WTC11 (cell line): ENCODE data around the gene VCPKMT. TPM values are rescaled to one million over a fixed set of nuclear protein-coding genes. Genes with fewer than 3 reads are reported as not detected.

ENCODE experiments used
- ATAC-seq: fragments of 200-7000 bp; cut with Tn5 transposase; 2 replicates; pipeline ENCODE4 v1.10.0; 2021; ENCODE audit warnings: mild to moderate bottlenecking, moderate library complexity
- CTCF ChIA-PET: fragments of 300-600 bp; sonication (Branson Sonifier 250); formaldehyde crosslinking; loops from one replicate; lab custom pipeline; 2021; ENCODE audit warnings: antibody characterized with exemption; lab: Charles Lee
- POLR2A ChIA-PET: fragments of 350-600 bp; sonication (Branson Sonifier 250); formaldehyde crosslinking; loops from one replicate; lab custom pipeline; 2021; ENCODE audit warnings: antibody characterized with exemption; lab: Charles Lee
- DNase-seq: peaks from one replicate; pipeline ENCODE4 v3.0.0; 2021; ENCODE audit warnings: low spot score
- H3K27ac Mint-ChIP-seq: 2 replicates; pipeline ENCODE4 v1.8.0; 2021; ENCODE audit warnings: mixed read lengths
- H3K27me3 Mint-ChIP-seq: 2 replicates; pipeline ENCODE4 v1.8.0; 2021; ENCODE audit warnings: low read depth, mild to moderate bottlenecking, moderate library complexity, mixed read lengths
- H3K36me3 Mint-ChIP-seq: 2 replicates; pipeline ENCODE4 v1.8.0; 2021; ENCODE audit warnings: mixed read lengths
- H3K4me1 Mint-ChIP-seq: 2 replicates; pipeline ENCODE4 v1.8.0; 2022; ENCODE audit warnings: mixed read lengths
- H3K4me3 Mint-ChIP-seq: 2 replicates; pipeline ENCODE4 v1.8.0; 2021; ENCODE audit warnings: mild to moderate bottlenecking, moderate library complexity, mixed read lengths
- H3K9me3 Mint-ChIP-seq: 2 replicates; pipeline ENCODE4 v1.8.0; 2021; ENCODE audit warnings: mixed read lengths
- CBFB ChIP-seq: sonication (generic); formaldehyde crosslinking; IDR thresholded peaks from 2 replicates; pipeline ENCODE4 v1.8.1; 2022; ENCODE audit warnings: mild to moderate bottlenecking, low read depth, missing genetic modification reagents
- CREB1 ChIP-seq: sonication (generic); formaldehyde crosslinking; IDR thresholded peaks from 2 replicates; pipeline ENCODE4 v1.8.0; 2023; ENCODE audit warnings: mild to moderate bottlenecking, missing genetic modification reagents
- EMX1 ChIP-seq: fragments of 250-450 bp; sonication (Bioruptor Pico); IDR thresholded peaks from 2 replicates; pipeline ENCODE4 v1.8.0; 2021; ENCODE audit warnings: mild to moderate bottlenecking
- ESRRA ChIP-seq: sonication (generic); formaldehyde crosslinking; IDR thresholded peaks from 2 replicates; pipeline ENCODE4 v1.8.1; 2022; ENCODE audit warnings: mild to moderate bottlenecking, missing genetic modification reagents, borderline replicate concordance
- GABPB1 ChIP-seq: sonication (generic); formaldehyde crosslinking; IDR thresholded peaks from 2 replicates; pipeline ENCODE4 v1.8.1; 2023; ENCODE audit warnings: mild to moderate bottlenecking, missing genetic modification reagents
- IRF2 ChIP-seq: sonication (generic); formaldehyde crosslinking; IDR thresholded peaks from 2 replicates; pipeline ENCODE4 v1.8.0; 2022; ENCODE audit warnings: low read depth, missing genetic modification reagents, borderline replicate concordance
- MYBL2 ChIP-seq: sonication (generic); formaldehyde crosslinking; IDR thresholded peaks from 2 replicates; pipeline ENCODE4 v1.8.1; 2023; ENCODE audit warnings: mild to moderate bottlenecking, moderate library complexity, missing genetic modification reagents
- NR1H2 ChIP-seq: sonication (generic); formaldehyde crosslinking; IDR thresholded peaks from 2 replicates; pipeline ENCODE4 v1.9.0; 2021; ENCODE audit warnings: mild to moderate bottlenecking, moderate library complexity, missing genetic modification reagents
- SMAD4 ChIP-seq: sonication (generic); formaldehyde crosslinking; IDR thresholded peaks from 2 replicates; pipeline ENCODE4 v1.8.0; 2022; ENCODE audit warnings: mild to moderate bottlenecking, missing genetic modification reagents
- SOX15 ChIP-seq: fragments of 250-450 bp; sonication (Bioruptor Pico); IDR thresholded peaks from 2 replicates; pipeline ENCODE4 v1.9.0; 2021; ENCODE audit warnings: mild to moderate bottlenecking
- ZNF138 ChIP-seq: sonication (generic); formaldehyde crosslinking; conservative IDR thresholded peaks from 2 replicates; pipeline ENCODE4 v1.8.1; 2022; ENCODE audit warnings: mild to moderate bottlenecking, moderate library complexity, missing genetic modification reagents
- ZNF317 ChIP-seq: sonication (generic); formaldehyde crosslinking; IDR thresholded peaks from 2 replicates; pipeline ENCODE4 v1.8.1; 2023; ENCODE audit warnings: low read depth, mild to moderate bottlenecking, moderate library complexity, missing genetic modification reagents, borderline replicate concordance
- ZNF396 ChIP-seq: fragments of 250-450 bp; sonication (Bioruptor Pico); IDR thresholded peaks from 2 replicates; pipeline ENCODE4 v1.8.0; 2021; ENCODE audit warnings: mild to moderate bottlenecking, moderate library complexity, borderline replicate concordance
- total RNA-seq: library from RNA; stranded (reverse); gene quantifications from 3 replicates; pipeline ENCODE4 v1.2.3, GENCODE V29; 2021
- TF ChIP-seq, protein P1 (sequence below): sonication (generic); formaldehyde crosslinking; IDR thresholded peaks from 2 replicates; pipeline ENCODE4 v1.8.1; 2023; ENCODE audit warnings: mild to moderate bottlenecking, moderate library complexity, missing genetic modification reagents
- TF ChIP-seq, protein P2 (sequence below): sonication (generic); formaldehyde crosslinking; IDR thresholded peaks from 2 replicates; pipeline ENCODE4 v1.8.0; 2022; ENCODE audit warnings: mild to moderate bottlenecking, missing genetic modification reagents
- TF ChIP-seq, protein P3 (sequence below): sonication (generic); formaldehyde crosslinking; IDR thresholded peaks from 2 replicates; pipeline ENCODE4 v1.8.0; 2022; ENCODE audit warnings: mild to moderate bottlenecking, missing genetic modification reagents
- TF ChIP-seq, protein P4 (sequence below): sonication (generic); formaldehyde crosslinking; conservative IDR thresholded peaks from 2 replicates; pipeline ENCODE4 v1.8.1; 2023; ENCODE audit warnings: mild to moderate bottlenecking, low read depth, missing genetic modification reagents, moderate library complexity
- TF ChIP-seq, protein P5 (sequence below): sonication (generic); formaldehyde crosslinking; IDR thresholded peaks from 2 replicates; pipeline ENCODE4 v1.8.0; 2022; ENCODE audit warnings: mild to moderate bottlenecking, missing genetic modification reagents
- TF ChIP-seq, protein P6 (sequence below): sonication (generic); formaldehyde crosslinking; IDR thresholded peaks from 2 replicates; pipeline ENCODE4 v1.8.0; 2023; ENCODE audit warnings: missing genetic modification reagents
- TF ChIP-seq, protein P7 (sequence below): fragments of 250-450 bp; sonication (Bioruptor Pico); IDR thresholded peaks from 2 replicates; pipeline ENCODE4 v2.1.2; 2022; ENCODE audit warnings: mild to moderate bottlenecking, moderate library complexity
- TF ChIP-seq, protein P8 (sequence below): sonication (generic); formaldehyde crosslinking; IDR thresholded peaks from 2 replicates; pipeline ENCODE4 v1.8.1; 2023; ENCODE audit warnings: mild to moderate bottlenecking, missing genetic modification reagents, moderate library complexity

The VCPKMT gene
- total RNA-seq, 1 experiment from 2014 or later, result 11.5 TPM

DNA sequence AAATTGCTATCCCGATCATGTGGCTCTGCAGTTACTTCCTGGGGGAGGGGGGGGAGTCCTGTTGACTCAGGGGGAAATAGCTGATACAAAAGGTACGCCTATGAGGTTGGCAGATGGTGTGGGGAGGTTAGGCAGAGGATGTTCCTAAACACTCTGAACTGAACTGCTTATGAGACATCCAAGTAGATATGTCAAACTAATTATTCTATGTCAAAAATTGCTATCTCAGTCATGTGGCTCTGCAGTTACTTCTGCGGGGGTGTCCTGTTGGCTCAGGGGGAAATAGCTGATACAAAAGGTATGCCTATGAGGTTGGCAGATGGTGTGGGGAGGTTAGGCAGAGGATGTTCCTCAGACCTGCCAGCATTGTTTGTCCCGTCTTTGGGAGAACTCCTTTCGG, 5.1 kb upstream of the VCPKMT start (continued):
- TF ChIP-seq, protein P1, sequence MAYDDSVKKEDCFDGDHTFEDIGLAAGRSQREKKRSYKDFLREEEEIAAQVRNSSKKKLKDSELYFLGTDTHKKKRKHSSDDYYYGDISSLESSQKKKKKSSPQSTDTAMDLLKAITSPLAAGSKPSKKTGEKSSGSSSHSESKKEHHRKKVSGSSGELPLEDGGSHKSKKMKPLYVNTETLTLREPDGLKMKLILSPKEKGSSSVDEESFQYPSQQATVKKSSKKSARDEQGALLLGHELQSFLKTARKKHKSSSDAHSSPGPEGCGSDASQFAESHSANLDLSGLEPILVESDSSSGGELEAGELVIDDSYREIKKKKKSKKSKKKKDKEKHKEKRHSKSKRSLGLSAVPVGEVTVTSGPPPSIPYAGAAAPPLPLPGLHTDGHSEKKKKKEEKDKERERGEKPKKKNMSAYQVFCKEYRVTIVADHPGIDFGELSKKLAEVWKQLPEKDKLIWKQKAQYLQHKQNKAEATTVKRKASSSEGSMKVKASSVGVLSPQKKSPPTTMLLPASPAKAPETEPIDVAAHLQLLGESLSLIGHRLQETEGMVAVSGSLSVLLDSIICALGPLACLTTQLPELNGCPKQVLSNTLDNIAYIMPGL (CRISPR knock-in tag), result no peak
- TF ChIP-seq, protein P2, sequence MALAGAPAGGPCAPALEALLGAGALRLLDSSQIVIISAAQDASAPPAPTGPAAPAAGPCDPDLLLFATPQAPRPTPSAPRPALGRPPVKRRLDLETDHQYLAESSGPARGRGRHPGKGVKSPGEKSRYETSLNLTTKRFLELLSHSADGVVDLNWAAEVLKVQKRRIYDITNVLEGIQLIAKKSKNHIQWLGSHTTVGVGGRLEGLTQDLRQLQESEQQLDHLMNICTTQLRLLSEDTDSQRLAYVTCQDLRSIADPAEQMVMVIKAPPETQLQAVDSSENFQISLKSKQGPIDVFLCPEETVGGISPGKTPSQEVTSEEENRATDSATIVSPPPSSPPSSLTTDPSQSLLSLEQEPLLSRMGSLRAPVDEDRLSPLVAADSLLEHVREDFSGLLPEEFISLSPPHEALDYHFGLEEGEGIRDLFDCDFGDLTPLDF (CRISPR knock-in tag), result no peak
- TF ChIP-seq, protein P3, sequence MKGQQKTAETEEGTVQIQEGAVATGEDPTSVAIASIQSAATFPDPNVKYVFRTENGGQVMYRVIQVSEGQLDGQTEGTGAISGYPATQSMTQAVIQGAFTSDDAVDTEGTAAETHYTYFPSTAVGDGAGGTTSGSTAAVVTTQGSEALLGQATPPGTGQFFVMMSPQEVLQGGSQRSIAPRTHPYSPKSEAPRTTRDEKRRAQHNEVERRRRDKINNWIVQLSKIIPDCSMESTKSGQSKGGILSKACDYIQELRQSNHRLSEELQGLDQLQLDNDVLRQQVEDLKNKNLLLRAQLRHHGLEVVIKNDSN (CRISPR knock-in tag), result no peak
- TF ChIP-seq, protein P4, sequence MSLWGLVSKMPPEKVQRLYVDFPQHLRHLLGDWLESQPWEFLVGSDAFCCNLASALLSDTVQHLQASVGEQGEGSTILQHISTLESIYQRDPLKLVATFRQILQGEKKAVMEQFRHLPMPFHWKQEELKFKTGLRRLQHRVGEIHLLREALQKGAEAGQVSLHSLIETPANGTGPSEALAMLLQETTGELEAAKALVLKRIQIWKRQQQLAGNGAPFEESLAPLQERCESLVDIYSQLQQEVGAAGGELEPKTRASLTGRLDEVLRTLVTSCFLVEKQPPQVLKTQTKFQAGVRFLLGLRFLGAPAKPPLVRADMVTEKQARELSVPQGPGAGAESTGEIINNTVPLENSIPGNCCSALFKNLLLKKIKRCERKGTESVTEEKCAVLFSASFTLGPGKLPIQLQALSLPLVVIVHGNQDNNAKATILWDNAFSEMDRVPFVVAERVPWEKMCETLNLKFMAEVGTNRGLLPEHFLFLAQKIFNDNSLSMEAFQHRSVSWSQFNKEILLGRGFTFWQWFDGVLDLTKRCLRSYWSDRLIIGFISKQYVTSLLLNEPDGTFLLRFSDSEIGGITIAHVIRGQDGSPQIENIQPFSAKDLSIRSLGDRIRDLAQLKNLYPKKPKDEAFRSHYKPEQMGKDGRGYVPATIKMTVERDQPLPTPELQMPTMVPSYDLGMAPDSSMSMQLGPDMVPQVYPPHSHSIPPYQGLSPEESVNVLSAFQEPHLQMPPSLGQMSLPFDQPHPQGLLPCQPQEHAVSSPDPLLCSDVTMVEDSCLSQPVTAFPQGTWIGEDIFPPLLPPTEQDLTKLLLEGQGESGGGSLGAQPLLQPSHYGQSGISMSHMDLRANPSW (CRISPR knock-in tag), result no peak
- no peak for TF ChIP-seq ZNF138 (CRISPR knock-in tag)

DNA sequence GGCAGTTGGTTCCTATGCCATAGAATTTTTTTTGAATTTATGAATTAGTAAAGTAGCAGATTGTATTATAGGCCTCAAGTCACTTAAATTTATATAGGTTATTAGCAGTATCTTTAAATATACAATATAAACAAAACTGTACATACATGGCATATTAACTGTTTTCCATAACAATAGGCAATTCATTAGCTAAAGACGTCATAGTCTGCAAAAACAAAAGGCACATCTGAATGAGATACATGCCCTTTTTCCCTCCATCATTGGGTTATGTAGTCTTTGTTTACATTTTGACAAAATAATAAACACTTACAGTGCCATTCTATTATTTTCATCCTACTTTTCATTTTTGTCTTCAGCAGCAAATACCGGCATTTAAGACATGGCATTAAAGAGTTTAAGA, 1.1 kb upstream of the VCPKMT start:
- ChIA-PET CTCF (interaction anchor here (0.6 kb wide), 1 partner anchor 43 kb away, joined by 3 read pairs; no protein-coding TSS in a partner anchor), POLR2A (interaction anchor here (2.2 kb wide), 1 partner anchor 255 kb away, joined by 12 read pairs; no protein-coding TSS in a partner anchor)
- Mint-ChIP-seq H3K27ac (no peak overlapping the region), H3K27me3 (no peaks in the 10 kb centered on the region), H3K9me3 (no peaks in the 10 kb centered on the region), H3K4me3 (no peak overlapping the region), H3K4me1 (peaks cover 21% of the 10 kb centered on the region)
- ATAC-seq, result no peak
- no peak for DNase-seq
- no peak for TF ChIP-seq SMAD4 (CRISPR knock-in tag)
- TF ChIP-seq, protein P5, sequence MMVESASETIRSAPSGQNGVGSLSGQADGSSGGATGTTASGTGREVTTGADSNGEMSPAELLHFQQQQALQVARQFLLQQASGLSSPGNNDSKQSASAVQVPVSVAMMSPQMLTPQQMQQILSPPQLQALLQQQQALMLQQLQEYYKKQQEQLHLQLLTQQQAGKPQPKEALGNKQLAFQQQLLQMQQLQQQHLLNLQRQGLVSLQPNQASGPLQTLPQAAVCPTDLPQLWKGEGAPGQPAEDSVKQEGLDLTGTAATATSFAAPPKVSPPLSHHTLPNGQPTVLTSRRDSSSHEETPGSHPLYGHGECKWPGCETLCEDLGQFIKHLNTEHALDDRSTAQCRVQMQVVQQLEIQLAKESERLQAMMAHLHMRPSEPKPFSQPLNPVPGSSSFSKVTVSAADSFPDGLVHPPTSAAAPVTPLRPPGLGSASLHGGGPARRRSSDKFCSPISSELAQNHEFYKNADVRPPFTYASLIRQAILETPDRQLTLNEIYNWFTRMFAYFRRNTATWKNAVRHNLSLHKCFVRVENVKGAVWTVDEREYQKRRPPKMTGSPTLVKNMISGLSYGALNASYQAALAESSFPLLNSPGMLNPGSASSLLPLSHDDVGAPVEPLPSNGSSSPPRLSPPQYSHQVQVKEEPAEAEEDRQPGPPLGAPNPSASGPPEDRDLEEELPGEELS (CRISPR knock-in tag), result no peak
- no peak for TF ChIP-seq ZNF396 (CRISPR knock-in tag)
- TF ChIP-seq ZNF317 (CRISPR knock-in tag), result no peak
- no peak for TF ChIP-seq IRF2 (CRISPR knock-in tag)
- TF ChIP-seq, protein P6, sequence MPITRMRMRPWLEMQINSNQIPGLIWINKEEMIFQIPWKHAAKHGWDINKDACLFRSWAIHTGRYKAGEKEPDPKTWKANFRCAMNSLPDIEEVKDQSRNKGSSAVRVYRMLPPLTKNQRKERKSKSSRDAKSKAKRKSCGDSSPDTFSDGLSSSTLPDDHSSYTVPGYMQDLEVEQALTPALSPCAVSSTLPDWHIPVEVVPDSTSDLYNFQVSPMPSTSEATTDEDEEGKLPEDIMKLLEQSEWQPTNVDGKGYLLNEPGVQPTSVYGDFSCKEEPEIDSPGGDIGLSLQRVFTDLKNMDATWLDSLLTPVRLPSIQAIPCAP, result no peak
- TF ChIP-seq, protein P7, sequence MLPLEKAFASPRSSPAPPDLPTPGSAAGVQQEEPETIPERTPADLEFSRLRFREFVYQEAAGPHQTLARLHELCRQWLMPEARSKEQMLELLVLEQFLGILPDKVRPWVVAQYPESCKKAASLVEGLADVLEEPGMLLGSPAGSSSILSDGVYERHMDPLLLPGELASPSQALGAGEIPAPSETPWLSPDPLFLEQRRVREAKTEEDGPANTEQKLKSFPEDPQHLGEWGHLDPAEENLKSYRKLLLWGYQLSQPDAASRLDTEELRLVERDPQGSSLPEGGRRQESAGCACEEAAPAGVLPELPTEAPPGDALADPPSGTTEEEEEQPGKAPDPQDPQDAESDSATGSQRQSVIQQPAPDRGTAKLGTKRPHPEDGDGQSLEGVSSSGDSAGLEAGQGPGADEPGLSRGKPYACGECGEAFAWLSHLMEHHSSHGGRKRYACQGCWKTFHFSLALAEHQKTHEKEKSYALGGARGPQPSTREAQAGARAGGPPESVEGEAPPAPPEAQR (CRISPR knock-in tag), result no peak
- no peak for TF ChIP-seq GABPB1 (CRISPR knock-in tag)
- no peak for TF ChIP-seq MYBL2 (CRISPR knock-in tag)
- no peak for TF ChIP-seq EMX1 (CRISPR knock-in tag)
- TF ChIP-seq NR1H2 (CRISPR knock-in tag), result no peak
- no peak for TF ChIP-seq ESRRA (CRISPR knock-in tag)
- no peak for TF ChIP-seq CREB1 (CRISPR knock-in tag)
- no peak for TF ChIP-seq SOX15 (CRISPR knock-in tag)
- TF ChIP-seq, protein P8, sequence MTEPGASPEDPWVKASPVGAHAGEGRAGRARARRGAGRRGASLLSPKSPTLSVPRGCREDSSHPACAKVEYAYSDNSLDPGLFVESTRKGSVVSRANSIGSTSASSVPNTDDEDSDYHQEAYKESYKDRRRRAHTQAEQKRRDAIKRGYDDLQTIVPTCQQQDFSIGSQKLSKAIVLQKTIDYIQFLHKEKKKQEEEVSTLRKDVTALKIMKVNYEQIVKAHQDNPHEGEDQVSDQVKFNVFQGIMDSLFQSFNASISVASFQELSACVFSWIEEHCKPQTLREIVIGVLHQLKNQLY, result no peak
- TF ChIP-seq CBFB (CRISPR knock-in tag), result no peak
- TF ChIP-seq, all 79 proteins: peak for 0
- H3K36me3 Mint-ChIP-seq, result peaks cover 24% of the 10 kb centered on the region
